Endodermal cell (in vitro differentiated cells): ENCODE data around the gene TMEM8B. TPM values are rescaled to one million over a fixed set of nuclear protein-coding genes. Genes with fewer than 3 reads are reported as not detected.

Experiments
- DNase-seq: peaks from one replicate; pipeline ENCODE4 v3.0.0-alpha.2; 2017
- H3K27ac ChIP-seq: 2 replicates; pipeline ENCODE4 v1.5.1; 2013; ENCODE audit warnings: mild to moderate bottlenecking, low read depth, low read length, moderate library complexity
- H3K27me3 ChIP-seq: 2 replicates; pipeline ENCODE4 v1.6.1; 2013; ENCODE audit warnings: mild to moderate bottlenecking, low read length, moderate library complexity; ENCODE audit not compliant: insufficient read depth, control insufficient read depth, poor library complexity, severe bottlenecking
- H3K36me3 ChIP-seq: 2 replicates; pipeline ENCODE4 v1.7.0; 2013; ENCODE audit warnings: mild to moderate bottlenecking, low read length, moderate library complexity; ENCODE audit not compliant: control insufficient read depth, insufficient read depth
- H3K4me1 ChIP-seq: one replicate; pipeline ENCODE4 v1.7.0; 2013; ENCODE audit warnings: low read length; ENCODE audit not compliant: control insufficient read depth, insufficient read depth
- H3K4me3 ChIP-seq: 2 replicates; pipeline ENCODE4 v1.5.1; 2013; ENCODE audit warnings: mild to moderate bottlenecking, low read length, moderate library complexity
- H3K9ac ChIP-seq: 2 replicates; pipeline ENCODE4 v1.6.1; 2013; ENCODE audit warnings: mild to moderate bottlenecking, low read length, moderate library complexity; ENCODE audit not compliant: poor library complexity, severe bottlenecking; ENCODE audit errors: extremely low read depth
- H3K9me3 ChIP-seq: 2 replicates; pipeline ENCODE4 v1.6.1; 2013; ENCODE audit warnings: mild to moderate bottlenecking, low read length, moderate library complexity; ENCODE audit not compliant: control insufficient read depth
- H3K27ac Mint-ChIP-seq: 2 replicates; pipeline ENCODE4 v1.8.0; 2020; ENCODE audit warnings: mixed read lengths
- H3K27me3 Mint-ChIP-seq: 2 replicates; pipeline ENCODE4 v1.8.0; 2021; ENCODE audit warnings: mild to moderate bottlenecking, mixed read lengths; ENCODE audit not compliant: insufficient read depth
- H3K36me3 Mint-ChIP-seq: 2 replicates; pipeline ENCODE4 v1.8.0; 2020; ENCODE audit warnings: low read depth, mixed read lengths
- H3K4me1 Mint-ChIP-seq: 2 replicates; pipeline ENCODE4 v1.8.0; 2020; ENCODE audit warnings: mixed read lengths
- H3K4me3 Mint-ChIP-seq: 2 replicates; pipeline ENCODE4 v1.8.0; 2020; ENCODE audit warnings: mild to moderate bottlenecking, moderate library complexity, mixed read lengths
- H3K9me3 Mint-ChIP-seq: 2 replicates; pipeline ENCODE4 v1.8.0; 2020; ENCODE audit warnings: mild to moderate bottlenecking, mixed read lengths
- WGBS, 2 experiments: methylation state at CpG; one replicate each; pipeline versions ENCODE4 v1.1.5 to v1.1.7; 2013; ENCODE audit warnings: missing lambda C conversion rate in 2 of 2, mixed read lengths in 1 of 2; ENCODE audit not compliant: insufficient coverage in 1 of 2, insufficient read length in 1 of 2; 5-methylcytosine and 5-hydroxymethylcytosine counted together
- total RNA-seq, 2 donors: library from RNA; stranded (reverse); fragmentation: NEBNext Ultra II Directional in 1 of 2; extraction: Animal tissue kit (Norgen Biotek cat#: 25700) in 1 of 2; gene quantifications; 2 replicates in 1 of 2; 3 replicates in 1 of 2; pipeline ENCODE4 v1.2.1, GENCODE V29; 2021
- TF ChIP-seq, protein P1 (sequence below): fragments of 200-600 bp; sonication (generic); conservative IDR thresholded peaks from 2 replicates; pipeline ENCODE4 v1.5.0; 2021; ENCODE audit warnings: antibody characterized with exemption, mild to moderate bottlenecking

TMEM8B gene
- total RNA-seq, 2 donors from 2014 or later: 12.8 to 18.3 TPM

DNA sequence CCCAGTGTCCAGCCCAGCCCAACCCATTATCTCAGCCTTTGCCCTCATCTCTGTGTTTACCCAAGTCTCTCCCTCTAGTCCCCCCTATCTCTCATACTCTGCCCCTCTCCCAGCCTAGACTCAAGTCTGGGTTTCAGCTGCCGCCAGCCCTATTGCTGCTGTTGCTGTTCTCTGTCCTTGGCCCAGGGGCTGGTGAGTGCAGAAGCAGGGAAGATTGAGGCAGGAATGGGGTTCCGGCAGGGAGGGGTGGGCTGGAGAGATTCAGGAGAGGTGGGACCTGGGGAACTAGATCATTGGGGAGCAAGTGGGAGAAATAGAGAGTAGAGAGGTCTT is 702 bp downstream of the TMEM8B start:
- H3K9me3 Mint-ChIP-seq: no peaks in the 10 kb centered on the region
- H3K9ac ChIP-seq: peak overlapping the region; percentile 33
- no peaks in the 10 kb centered on the region for H3K4me1 ChIP-seq
- H3K27ac ChIP-seq: no peak overlapping the region
- peak overlapping the region; percentile 75 for H3K4me3 Mint-ChIP-seq
- no peaks in the 10 kb centered on the region for H3K36me3 ChIP-seq
- peaks cover 13% of the 10 kb centered on the region for H3K4me1 Mint-ChIP-seq
- no peaks in the 10 kb centered on the region for H3K27me3 ChIP-seq
- WGBS, 2 experiments: 72% methylated on average over 2 of the region's 2 CpGs; no CpG with 5 or more reads in 1 of the 2 experiments
- H3K27ac Mint-ChIP-seq: peak overlapping the region; percentile 10
- H3K27me3 Mint-ChIP-seq: peaks cover 8% of the 10 kb centered on the region
- no peaks in the 10 kb centered on the region for H3K36me3 Mint-ChIP-seq
- H3K9me3 ChIP-seq: no peaks in the 10 kb centered on the region
- no peak for DNase-seq
- peak overlapping the region; percentile 83 for H3K4me3 ChIP-seq
- TF ChIP-seq, protein P1, sequence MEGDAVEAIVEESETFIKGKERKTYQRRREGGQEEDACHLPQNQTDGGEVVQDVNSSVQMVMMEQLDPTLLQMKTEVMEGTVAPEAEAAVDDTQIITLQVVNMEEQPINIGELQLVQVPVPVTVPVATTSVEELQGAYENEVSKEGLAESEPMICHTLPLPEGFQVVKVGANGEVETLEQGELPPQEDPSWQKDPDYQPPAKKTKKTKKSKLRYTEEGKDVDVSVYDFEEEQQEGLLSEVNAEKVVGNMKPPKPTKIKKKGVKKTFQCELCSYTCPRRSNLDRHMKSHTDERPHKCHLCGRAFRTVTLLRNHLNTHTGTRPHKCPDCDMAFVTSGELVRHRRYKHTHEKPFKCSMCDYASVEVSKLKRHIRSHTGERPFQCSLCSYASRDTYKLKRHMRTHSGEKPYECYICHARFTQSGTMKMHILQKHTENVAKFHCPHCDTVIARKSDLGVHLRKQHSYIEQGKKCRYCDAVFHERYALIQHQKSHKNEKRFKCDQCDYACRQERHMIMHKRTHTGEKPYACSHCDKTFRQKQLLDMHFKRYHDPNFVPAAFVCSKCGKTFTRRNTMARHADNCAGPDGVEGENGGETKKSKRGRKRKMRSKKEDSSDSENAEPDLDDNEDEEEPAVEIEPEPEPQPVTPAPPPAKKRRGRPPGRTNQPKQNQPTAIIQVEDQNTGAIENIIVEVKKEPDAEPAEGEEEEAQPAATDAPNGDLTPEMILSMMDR: no peak

DNA sequence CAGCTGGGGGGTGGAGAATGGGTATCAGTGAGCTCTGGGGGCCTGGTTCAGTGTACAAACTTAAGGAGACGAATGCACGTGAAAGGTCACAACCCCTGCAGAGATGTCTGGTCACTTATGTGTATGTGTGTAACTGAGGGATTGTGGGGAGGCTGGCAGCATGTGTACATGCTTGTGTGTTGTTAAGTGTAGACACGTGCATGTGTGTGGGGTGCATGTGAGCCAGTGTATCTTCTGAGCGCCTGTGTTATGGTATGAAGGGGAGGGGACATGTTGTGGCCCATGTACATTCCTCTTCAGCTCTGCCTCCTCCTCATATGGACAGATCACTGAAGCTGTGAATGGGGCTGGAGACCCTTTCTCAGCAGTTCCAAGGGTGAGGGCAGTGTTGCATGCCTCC is 2.0 kb downstream of the TMEM8B start:
- WGBS, 2 experiments: 86 to 97% methylated on average over 3 to 4 of the region's 4 CpGs
- TF ChIP-seq, protein P1: no peak
- no peak overlapping the region for H3K4me3 ChIP-seq

GRCh38 chr9:35832814-35833213 is 3.8 kb downstream of the TMEM8B start:
- H3K27ac Mint-ChIP-seq: no peak overlapping the region
- Histone ChIP-seq H3K9me3 (no peaks in the 10 kb centered on the region), H3K27ac (no peak overlapping the region), H3K4me3 (no peak overlapping the region), H3K9ac (no peak overlapping the region), H3K36me3 (no peaks in the 10 kb centered on the region), H3K27me3 (no peaks in the 10 kb centered on the region), H3K4me1 (no peaks in the 10 kb centered on the region)
- peaks cover 9% of the 10 kb centered on the region for H3K27me3 Mint-ChIP-seq
- H3K36me3 Mint-ChIP-seq: no peaks in the 10 kb centered on the region
- H3K9me3 Mint-ChIP-seq: no peaks in the 10 kb centered on the region
- H3K4me3 Mint-ChIP-seq: no peak overlapping the region
- peaks cover 10% of the 10 kb centered on the region for H3K4me1 Mint-ChIP-seq
- no peak for DNase-seq
- TF ChIP-seq, protein P1: no peak
- WGBS, 2 experiments: 86 to 92% methylated on average over 4 to 5 of the region's 5 CpGs

More for the DNA sequence above, 2.0 kb downstream of the TMEM8B start:
- Histone ChIP-seq H3K9me3 (no peaks in the 10 kb centered on the region), H3K36me3 (no peaks in the 10 kb centered on the region), H3K4me1 (no peaks in the 10 kb centered on the region), H3K27ac (no peak overlapping the region), H3K9ac (no peak overlapping the region), H3K27me3 (no peaks in the 10 kb centered on the region)
- peaks cover 8% of the 10 kb centered on the region for H3K27me3 Mint-ChIP-seq
- H3K36me3 Mint-ChIP-seq: no peaks in the 10 kb centered on the region
- no peak overlapping the region for H3K4me3 Mint-ChIP-seq
- no peak overlapping the region for H3K27ac Mint-ChIP-seq
- H3K9me3 Mint-ChIP-seq: no peaks in the 10 kb centered on the region
- DNase-seq: no peak
- peaks cover 12% of the 10 kb centered on the region for H3K4me1 Mint-ChIP-seq
